GM21367 (cell line): ENCODE measurements around the gene MINPP1.
"Not testable (repeated sequence)": the region's sequence is repeated elsewhere in the genome, so short reads cannot be mapped to it uniquely, and the experiment has no call there.

ENCODE experiments used
- ATAC-seq: cut with Tn5 transposase; IDR thresholded peaks from one replicate; pipeline ENCODE4 v1.9.1; 2021; ENCODE audit not compliant: unreplicated experiment

MINPP1 gene

DNA sequence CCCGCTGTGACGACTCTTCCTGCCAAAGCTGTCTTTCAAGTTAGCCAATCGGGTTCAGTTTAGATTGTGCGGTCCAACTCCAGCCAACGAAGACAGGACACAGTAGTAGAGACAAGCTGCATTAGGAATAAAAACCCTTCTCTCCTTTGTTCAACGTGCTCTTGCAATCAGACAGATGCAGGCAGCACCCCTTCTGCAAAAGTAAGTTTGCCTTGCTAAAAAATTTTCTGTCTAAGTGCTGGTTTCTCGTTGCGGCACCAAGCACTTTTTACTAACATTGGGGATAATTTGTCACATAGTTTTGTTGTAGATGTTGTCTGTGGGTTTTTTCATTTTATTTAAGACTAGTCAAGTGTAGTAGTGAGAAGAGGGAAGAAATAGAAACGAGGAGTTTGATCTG is 58.1 kb downstream of the MINPP1 start:
- no peak for ATAC-seq

GRCh38 chr10:87565010-87565409 is 60.3 kb downstream of the MINPP1 start:
- no peak for ATAC-seq

DNA sequence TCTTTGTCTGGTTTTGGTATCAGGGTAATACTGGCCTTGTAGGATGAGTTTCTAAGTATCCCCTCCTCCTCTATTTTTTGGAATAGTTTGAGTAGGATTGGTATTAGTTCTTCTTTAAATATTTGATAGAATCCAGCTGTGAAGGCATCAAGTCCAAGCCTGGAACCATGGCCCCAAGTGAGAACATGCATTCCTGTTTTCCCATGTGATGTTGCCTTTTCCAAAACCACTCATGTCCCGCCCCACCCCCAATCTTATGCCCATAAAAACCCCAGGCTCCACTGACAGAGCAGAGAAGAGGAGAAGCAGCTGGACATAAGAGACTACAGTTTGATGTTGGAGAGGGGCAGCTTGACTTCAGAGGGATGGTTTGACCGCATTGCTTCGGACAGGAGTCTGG is 71.2 kb downstream of the MINPP1 start:
- no peak for ATAC-seq

DNA sequence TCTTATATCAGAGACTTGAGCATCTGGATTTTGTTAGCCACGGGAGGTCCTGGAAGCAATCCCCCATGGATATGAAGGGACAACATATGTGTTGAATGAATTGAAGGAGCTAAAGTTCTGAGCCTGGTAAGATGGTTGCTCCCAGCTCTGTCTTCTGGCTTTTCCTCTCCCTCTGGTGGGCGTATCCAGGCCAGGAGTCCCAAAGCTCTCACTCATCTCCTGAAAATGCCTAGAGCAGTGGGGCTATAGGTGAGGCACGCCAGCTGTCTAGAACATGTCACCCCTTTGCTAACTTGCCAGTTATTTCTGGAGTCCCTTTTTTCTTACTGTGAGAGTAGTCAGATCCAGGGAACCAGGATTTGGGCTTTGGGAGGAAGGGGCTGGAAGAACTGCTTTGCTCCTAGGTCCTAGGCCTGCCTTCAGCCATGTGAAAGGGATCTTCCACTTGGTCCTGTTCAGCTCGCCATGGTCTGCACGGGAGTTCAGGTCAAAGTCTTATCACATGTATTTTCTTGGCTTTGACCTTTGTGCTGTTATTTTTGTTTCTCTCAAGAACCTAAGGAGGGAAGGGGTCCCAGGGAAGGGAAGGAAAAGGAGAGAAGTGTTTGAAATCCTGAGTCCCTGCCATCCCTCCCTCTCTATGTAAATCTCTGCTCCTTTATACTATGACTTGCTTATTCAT is 73.6 kb downstream of the MINPP1 start:
- no peak for ATAC-seq

DNA sequence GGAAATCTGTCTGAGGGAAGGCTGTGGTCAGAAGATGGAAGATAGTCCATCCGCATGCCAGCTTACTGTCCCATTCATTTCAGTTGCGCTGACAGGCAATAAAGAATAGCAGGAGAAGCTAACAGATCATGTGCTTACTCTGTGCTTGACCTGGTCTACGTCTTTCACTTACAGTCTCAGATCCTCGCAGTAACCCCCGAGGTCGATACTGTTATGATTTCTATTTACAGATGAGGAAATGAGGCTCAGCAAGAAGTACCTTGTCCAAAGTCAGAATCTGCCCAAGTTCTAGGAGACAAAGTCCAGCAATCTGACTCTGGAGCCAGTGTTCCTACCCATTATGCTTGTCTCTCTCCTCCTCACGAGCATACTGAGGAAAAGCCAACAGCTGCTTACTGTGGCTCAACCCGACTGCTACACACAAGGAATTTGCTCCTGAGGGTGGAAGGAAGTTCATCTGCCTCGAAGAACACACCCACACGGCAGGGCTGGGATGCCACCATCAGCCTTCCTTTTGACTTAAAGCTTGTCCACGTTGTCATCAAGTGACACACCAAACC is 74.2 kb downstream of the MINPP1 start:
- ATAC-seq: no peak

- ATAC-seq: no peak
Observed at GRCh38 chr10:87579563-87579962, 74.9 kb downstream of the MINPP1 start.

DNA sequence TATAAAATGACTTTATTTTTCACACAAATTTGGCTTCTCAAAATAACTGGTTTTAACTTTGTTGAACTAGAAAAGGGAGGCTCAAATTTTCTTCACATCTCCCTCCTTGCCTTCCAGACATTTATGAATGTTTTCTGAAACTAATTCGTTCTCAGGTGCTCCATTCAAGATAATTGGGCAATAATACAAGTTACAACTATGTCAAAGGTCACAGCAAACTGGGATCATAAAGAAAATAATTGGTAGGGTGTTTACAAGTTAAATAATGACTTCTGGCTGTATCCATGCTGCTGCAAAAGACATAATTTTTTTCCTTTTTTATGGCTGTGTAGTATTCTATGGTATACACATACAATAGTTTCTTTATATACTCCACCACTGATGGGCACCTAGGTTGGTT is 75.3 kb downstream of the MINPP1 start:
- no peak for ATAC-seq

- ATAC-seq: no peak
Observed at GRCh38 chr10:87585565-87586514, 81.1 kb downstream of the MINPP1 start.

DNA sequence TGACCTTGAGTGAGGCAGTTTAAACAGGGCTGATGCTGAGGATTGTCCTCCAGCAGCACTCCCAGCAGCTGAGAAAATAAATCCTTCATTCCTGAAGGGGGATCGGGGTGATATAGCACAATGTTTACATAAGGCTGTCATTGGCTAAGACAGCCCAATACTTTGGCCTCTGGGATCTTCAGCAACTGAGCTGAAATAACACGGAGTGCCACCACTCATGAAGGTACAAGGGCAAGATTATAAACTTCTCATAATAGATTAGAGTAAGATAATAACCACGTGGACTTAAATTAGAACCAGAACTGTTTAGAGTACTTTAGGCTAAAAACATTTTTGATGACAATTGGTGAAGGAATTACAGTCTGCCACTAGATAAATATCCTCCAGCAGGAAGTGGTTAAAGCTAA is 85.0 kb downstream of the MINPP1 start:
- ATAC-seq: no peak

- no peak for ATAC-seq
Observed at GRCh38 chr10:87590705-87591588, 86.3 kb downstream of the MINPP1 start.

GRCh38 chr10:87591589-87591886 is 86.8 kb downstream of the MINPP1 start:
- no peak for ATAC-seq

- not testable (repeated sequence) for ATAC-seq
Observed at GRCh38 chr10:87592920-87593319, 88.2 kb downstream of the MINPP1 start.

DNA sequence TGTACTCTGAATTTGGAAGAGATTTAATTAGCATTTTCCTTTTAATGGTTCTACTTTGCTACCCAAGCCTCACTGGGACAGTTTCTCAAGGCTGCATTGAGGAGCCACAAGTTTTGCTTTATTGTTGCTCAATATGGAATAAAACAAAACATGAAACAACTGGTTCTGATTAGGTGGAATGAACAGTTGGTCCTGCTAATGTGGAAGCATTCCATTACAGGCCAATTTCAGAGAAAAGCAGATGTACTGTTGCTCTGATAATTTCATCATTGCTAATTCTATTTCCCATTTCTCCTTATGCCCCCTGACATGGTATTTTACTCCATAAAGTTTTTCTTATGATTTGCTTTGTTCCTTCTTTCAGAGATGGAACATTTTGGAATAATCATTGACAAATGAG is 89.0 kb downstream of the MINPP1 start:
- ATAC-seq: no peak

DNA sequence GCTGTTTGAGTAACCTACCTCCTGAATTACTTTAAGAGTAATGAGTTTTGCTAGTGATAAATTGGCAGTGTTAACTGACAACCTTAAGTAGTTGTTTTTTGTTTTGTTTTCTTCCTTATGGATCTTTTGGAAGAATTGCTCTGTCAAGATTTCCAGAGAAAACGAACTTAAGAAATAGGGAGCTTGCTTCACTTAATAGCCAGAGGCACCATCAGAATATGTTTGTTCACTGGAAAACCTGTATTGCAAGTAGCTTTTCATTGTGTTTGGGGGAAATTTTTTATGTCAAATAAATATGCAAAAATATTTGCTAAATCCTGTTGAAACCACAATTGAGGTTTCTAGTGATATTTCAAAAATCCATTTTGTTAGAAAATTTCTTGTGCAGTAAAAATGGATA is 89.5 kb downstream of the MINPP1 start:
- ATAC-seq: no peak

DNA sequence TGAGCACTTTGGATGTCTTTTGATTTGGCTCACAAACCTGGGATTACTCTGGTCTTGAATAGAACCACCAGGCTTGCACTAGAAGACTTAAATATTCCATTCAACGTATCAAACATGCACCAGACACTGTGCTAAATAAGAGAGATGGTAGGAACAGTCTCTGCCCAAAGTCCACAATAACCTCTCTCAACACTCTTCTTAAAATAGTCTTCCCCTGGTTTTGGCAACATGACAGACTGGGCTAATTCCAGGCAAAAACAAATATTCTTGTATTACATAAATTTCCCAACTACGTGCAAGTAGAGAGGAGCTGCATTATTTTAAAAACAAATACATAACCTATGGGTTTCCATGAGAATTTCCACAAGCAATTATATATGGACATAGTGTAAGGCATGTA is 90.2 kb downstream of the MINPP1 start:
- no peak for ATAC-seq

DNA sequence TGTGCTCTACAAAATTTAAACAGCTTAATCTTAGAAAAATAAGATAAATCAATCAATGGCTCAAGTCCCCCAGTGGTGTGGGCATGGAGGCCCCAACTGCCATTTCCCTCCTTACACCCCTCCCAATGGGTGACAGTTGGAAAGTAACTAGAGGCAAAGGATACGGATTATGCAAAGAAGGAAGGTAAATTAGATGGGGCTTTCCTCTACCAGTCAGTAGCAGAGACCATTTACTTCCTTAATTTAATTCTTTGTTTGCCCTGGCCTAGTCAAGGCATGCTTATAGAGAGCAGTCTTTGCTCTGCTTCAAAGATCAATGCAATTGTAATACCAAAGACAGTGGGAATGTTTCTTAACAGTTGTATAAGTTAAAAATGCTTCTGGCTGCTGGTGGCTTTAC is 91.7 kb downstream of the MINPP1 start:
- ATAC-seq: no peak

- ATAC-seq: no peak
Observed at GRCh38 chr10:87598700-87599099, 94.0 kb downstream of the MINPP1 start.

DNA sequence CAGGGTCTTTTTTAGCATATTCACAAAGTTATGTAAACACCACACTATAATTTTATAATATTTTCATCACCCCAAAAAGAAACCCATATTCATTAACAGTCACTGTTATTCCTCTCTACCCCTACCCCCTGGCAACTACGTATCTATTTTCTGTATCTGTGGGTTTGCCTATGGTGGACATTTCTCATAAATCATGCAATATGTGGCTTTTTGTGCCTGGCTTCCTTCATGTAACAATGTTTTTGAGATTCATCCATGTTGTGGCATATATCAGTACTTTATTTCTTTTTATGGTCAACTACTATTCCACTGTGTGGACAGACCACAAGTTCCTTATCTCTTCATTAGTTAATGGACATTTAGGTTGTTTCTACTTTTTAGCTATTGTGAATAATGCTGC is 95.9 kb downstream of the MINPP1 start:
- no peak for ATAC-seq
